T-helper 1 cell treated with Interleukin-12 subunit alpha and Interleukin-12 subunit beta and Interleukin-4 antibody, amounts not matched to agents 30 μg/mL and 1 μg/mL, for 36 hours (primary cell): ENCODE data around the gene CKS2.

Source experiments
- H3K27ac Mint-ChIP-seq: one replicate; pipeline ENCODE4 v1.8.0; 2021; ENCODE audit warnings: mild to moderate bottlenecking, mixed read lengths
- H3K27me3 Mint-ChIP-seq: one replicate; pipeline ENCODE4 v1.8.0; 2021; ENCODE audit warnings: low read depth, mixed read lengths
- H3K36me3 Mint-ChIP-seq: one replicate; pipeline ENCODE4 v1.8.0; 2021; ENCODE audit warnings: low read depth, mixed read lengths
- H3K4me1 Mint-ChIP-seq: one replicate; pipeline ENCODE4 v1.8.0; 2021; ENCODE audit warnings: low read depth, mixed read lengths
- H3K4me3 Mint-ChIP-seq: one replicate; pipeline ENCODE4 v1.8.0; 2021; ENCODE audit warnings: mild to moderate bottlenecking, moderate library complexity, mixed read lengths
- H3K9me3 Mint-ChIP-seq: one replicate; pipeline ENCODE4 v1.8.0; 2021; ENCODE audit warnings: mixed read lengths

The CKS2 gene

GRCh38 chr9:89350988-89351557 lies 40.1 kb downstream of the CKS2 start:
- Mint-ChIP-seq H3K27ac (peak overlapping the region; percentile 31), H3K27me3 (no peaks in the 10 kb centered on the region), H3K36me3 (peaks cover 70% of the 10 kb centered on the region), H3K4me3 (no peak overlapping the region), H3K4me1 (peaks cover 20% of the 10 kb centered on the region), H3K9me3 (no peaks in the 10 kb centered on the region)

- no peaks in the 10 kb centered on the region for H3K9me3 Mint-ChIP-seq
- H3K27ac Mint-ChIP-seq, result peak overlapping the region; percentile 89
- peaks cover 65% of the 10 kb centered on the region for H3K36me3 Mint-ChIP-seq
- H3K4me1 Mint-ChIP-seq, result peaks cover 20% of the 10 kb centered on the region
- H3K27me3 Mint-ChIP-seq, result no peaks in the 10 kb centered on the region
- H3K4me3 Mint-ChIP-seq, result no peak overlapping the region
Measured at GRCh38 chr9:89351584-89352300, 40.7 kb downstream of the CKS2 start.

GRCh38 chr9:89352451-89352850 lies 41.5 kb downstream of the CKS2 start:
- H3K4me3 Mint-ChIP-seq, result peak overlapping the region; percentile 38
- peaks cover 24% of the 10 kb centered on the region for H3K4me1 Mint-ChIP-seq
- peak overlapping the region; percentile 89 for H3K27ac Mint-ChIP-seq
- no peaks in the 10 kb centered on the region for H3K9me3 Mint-ChIP-seq
- H3K27me3 Mint-ChIP-seq, result no peaks in the 10 kb centered on the region
- peaks cover 67% of the 10 kb centered on the region for H3K36me3 Mint-ChIP-seq

- Mint-ChIP-seq H3K9me3 (no peaks in the 10 kb centered on the region), H3K36me3 (peaks cover 71% of the 10 kb centered on the region), H3K4me3 (peak overlapping the region; percentile 38), H3K27ac (peak overlapping the region; percentile 89), H3K27me3 (no peaks in the 10 kb centered on the region), H3K4me1 (peaks cover 24% of the 10 kb centered on the region)
Measured at GRCh38 chr9:89352874-89353649, 42.1 kb downstream of the CKS2 start.

GRCh38 chr9:89353989-89354388 lies 43.0 kb downstream of the CKS2 start:
- Mint-ChIP-seq H3K4me1 (peaks cover 24% of the 10 kb centered on the region), H3K9me3 (no peaks in the 10 kb centered on the region), H3K27me3 (no peaks in the 10 kb centered on the region), H3K27ac (peak overlapping the region; percentile 46), H3K4me3 (no peak overlapping the region), H3K36me3 (peaks cover 71% of the 10 kb centered on the region)

- Mint-ChIP-seq H3K27me3 (no peaks in the 10 kb centered on the region), H3K36me3 (peaks cover 71% of the 10 kb centered on the region), H3K9me3 (no peaks in the 10 kb centered on the region), H3K27ac (no peak overlapping the region), H3K4me1 (peaks cover 24% of the 10 kb centered on the region), H3K4me3 (no peak overlapping the region)
Measured at GRCh38 chr9:89354471-89354870, 43.5 kb downstream of the CKS2 start.

GRCh38 chr9:89356782-89357181 lies 45.8 kb downstream of the CKS2 start:
- H3K9me3 Mint-ChIP-seq, result no peaks in the 10 kb centered on the region
- H3K27ac Mint-ChIP-seq, result no peak overlapping the region
- peaks cover 29% of the 10 kb centered on the region for H3K4me1 Mint-ChIP-seq
- H3K27me3 Mint-ChIP-seq, result no peaks in the 10 kb centered on the region
- no peak overlapping the region for H3K4me3 Mint-ChIP-seq
- peaks cover 70% of the 10 kb centered on the region for H3K36me3 Mint-ChIP-seq

GRCh38 chr9:89357331-89358197 lies 46.6 kb downstream of the CKS2 start:
- Mint-ChIP-seq H3K27me3 (no peaks in the 10 kb centered on the region), H3K36me3 (peaks cover 66% of the 10 kb centered on the region), H3K4me3 (no peak overlapping the region), H3K4me1 (peaks cover 22% of the 10 kb centered on the region), H3K9me3 (no peaks in the 10 kb centered on the region), H3K27ac (no peak overlapping the region)

GRCh38 chr9:89358376-89358916 lies 47.5 kb downstream of the CKS2 start:
- Mint-ChIP-seq H3K9me3 (no peaks in the 10 kb centered on the region), H3K27ac (peak overlapping the region; percentile 34), H3K4me1 (peaks cover 17% of the 10 kb centered on the region), H3K4me3 (no peak overlapping the region), H3K36me3 (peaks cover 62% of the 10 kb centered on the region), H3K27me3 (no peaks in the 10 kb centered on the region)

- Mint-ChIP-seq H3K4me3 (no peak overlapping the region), H3K36me3 (peaks cover 59% of the 10 kb centered on the region), H3K9me3 (no peaks in the 10 kb centered on the region), H3K4me1 (peaks cover 15% of the 10 kb centered on the region), H3K27ac (no peak overlapping the region), H3K27me3 (no peaks in the 10 kb centered on the region)
Measured at GRCh38 chr9:89358985-89359384, 48.0 kb downstream of the CKS2 start.

GRCh38 chr9:89359751-89360261 lies 48.8 kb downstream of the CKS2 start:
- Mint-ChIP-seq H3K27me3 (no peaks in the 10 kb centered on the region), H3K4me3 (no peak overlapping the region), H3K27ac (peak overlapping the region; percentile 19), H3K9me3 (no peaks in the 10 kb centered on the region), H3K4me1 (peaks cover 15% of the 10 kb centered on the region), H3K36me3 (peaks cover 52% of the 10 kb centered on the region)

GRCh38 chr9:89360465-89360864 lies 49.5 kb downstream of the CKS2 start:
- H3K36me3 Mint-ChIP-seq, result peaks cover 46% of the 10 kb centered on the region
- H3K27me3 Mint-ChIP-seq, result no peaks in the 10 kb centered on the region
- H3K9me3 Mint-ChIP-seq, result no peaks in the 10 kb centered on the region
- peaks cover 15% of the 10 kb centered on the region for H3K4me1 Mint-ChIP-seq
- H3K27ac Mint-ChIP-seq, result no peak overlapping the region
- H3K4me3 Mint-ChIP-seq, result no peak overlapping the region

GRCh38 chr9:89361031-89361430 lies 50.0 kb downstream of the CKS2 start:
- Mint-ChIP-seq H3K27me3 (no peaks in the 10 kb centered on the region), H3K27ac (peak overlapping the region; percentile 17), H3K9me3 (no peaks in the 10 kb centered on the region), H3K4me3 (no peak overlapping the region), H3K36me3 (peaks cover 44% of the 10 kb centered on the region), H3K4me1 (peaks cover 15% of the 10 kb centered on the region)
